SH-SY5Y (cell line): ENCODE measurements around the gene PDP2.

ENCODE experiments used
- GATA2 ChIP-seq: IDR thresholded peaks from 2 replicates; pipeline ENCODE4 v1.6.1; 2011; ENCODE audit warnings: mild to moderate bottlenecking, low read depth, low read length
- GATA3 ChIP-seq: IDR thresholded peaks from 2 replicates; pipeline ENCODE4 v1.6.1; 2011; ENCODE audit warnings: low read depth, mild to moderate bottlenecking, low read length, moderate library complexity

DNA sequence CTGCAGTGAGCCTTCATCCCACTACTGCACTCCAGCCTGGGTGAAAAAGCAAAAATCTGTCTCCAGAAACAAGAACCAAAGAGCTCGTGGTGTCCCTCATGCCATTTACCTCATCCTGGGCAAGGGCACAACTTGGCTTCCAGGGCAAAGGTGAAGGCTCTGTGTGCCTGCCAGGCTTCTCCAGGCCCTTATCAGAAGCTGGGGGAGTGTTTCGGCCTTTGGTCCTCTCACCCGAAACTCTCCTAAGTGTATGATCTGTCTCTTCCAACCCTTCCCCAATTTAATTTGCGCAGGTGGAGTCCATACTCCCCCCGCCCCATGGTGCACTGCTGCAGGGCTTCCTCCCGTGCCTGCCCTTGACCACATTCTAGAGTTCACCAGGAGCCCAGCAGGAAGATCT, 56.1 kb downstream of the PDP2 start:
- TF ChIP-seq GATA2: no peak
- TF ChIP-seq GATA3: no peak
